Measurements from ENCODE around the gene PRF1. TPM values are rescaled to one million over a fixed set of nuclear protein-coding genes. Genes with fewer than 3 reads are reported as not detected.

PRF1 gene
- total and polyA plus RNA-seq, 2 experiments from 2014 or later = 0.13 TPM; not detected in 1

GRCh38 chr10:70599319-70599718 is 3.2 kb downstream of the PRF1 start:
- Mint-ChIP-seq H3K27me3 (ENCODE audit: insufficient read depth, low read depth, poor library complexity) (peaks cover 7% of the 10 kb centered on the region), H3K9me3 (no peaks in the 10 kb centered on the region), H3K4me1 (peaks cover 18% of the 10 kb centered on the region), H3K4me3 (no peak overlapping the region), H3K27ac (no peak overlapping the region), H3K36me3 (ENCODE audit: low read depth) (no peaks in the 10 kb centered on the region)
- Histone ChIP-seq H4K20me1 (replicated peaks; ENCODE audit: insufficient read depth) (no peaks in the 10 kb centered on the region), H3F3A (replicated peaks; ENCODE audit: low read depth) (no peaks in the 10 kb centered on the region), H2AFZ (no peak overlapping the region), H3K4me3 (no peak overlapping the region), H3K4me1 (ENCODE audit: insufficient read depth) (peaks cover 6% of the 10 kb centered on the region; the same call in 1 of the 2 replicates), H3K27ac (ENCODE audit: low read depth) (no peak overlapping the region), H3K4me2 (no peak overlapping the region), H3K27me3 (ENCODE audit: insufficient read depth) (no peaks in the 10 kb centered on the region), H3K36me3 (ENCODE audit: insufficient read depth) (no peaks in the 10 kb centered on the region), H3K79me2 (replicated peaks; ENCODE audit: insufficient read depth) (no peaks in the 10 kb centered on the region), H3K9me2 (ENCODE audit: insufficient read depth) (no peaks in the 10 kb centered on the region; the same call in 1 of the 2 replicates)
- ATAC-seq = no peak
- TF ChIP-seq CTCF (conservative IDR thresholded peaks at IDR 0.05; ENCODE audit: low read depth in 2 of 2) = no peak
- no peak for TF ChIP-seq POLR2AphosphoS5 (IDR thresholded peaks at IDR 0.05; ENCODE audit: low read depth)
- no peak for TF ChIP-seq REST (IDR thresholded peaks at IDR 0.05; ENCODE audit: unreplicated experiment)
- TF ChIP-seq STAT1 (IDR thresholded peaks at IDR 0.05; ENCODE audit: unreplicated experiment) = no peak
- no peak for TF ChIP-seq JUNB (IDR thresholded peaks at IDR 0.05; ENCODE audit: unreplicated experiment)
- no peak for TF ChIP-seq ZNF114 (CRISPR knock-in tag; IDR thresholded peaks at IDR 0.05)
- no peak for TF ChIP-seq EZH2 (IDR thresholded peaks at IDR 0.05; ENCODE audit: low read depth, unreplicated experiment)
- no peak for TF ChIP-seq ETS1 (IDR thresholded peaks at IDR 0.05)
- TF ChIP-seq NANOG (IDR thresholded peaks at IDR 0.05; ENCODE audit: borderline replicate concordance) = no peak
- no peak for TF ChIP-seq CREB1 (CRISPR knock-in tag; IDR thresholded peaks at IDR 0.05; ENCODE audit: low read depth)
- no peak for TF ChIP-seq ZNF462 (CRISPR knock-in tag; IDR thresholded peaks at IDR 0.05)
- no peak for TF ChIP-seq EZH2phosphoT487 (IDR thresholded peaks at IDR 0.05; ENCODE audit: unreplicated experiment)
- DNase-seq (ENCODE audit: low spot score) = no peak
